Testis (tissue), 2 donors: ENCODE measurements around the gene CCDC74B.
"Not testable (repeated sequence)": the region's sequence is repeated elsewhere in the genome, so short reads cannot be mapped to it uniquely, and the experiment has no call there.

ENCODE experiments used
- CTCF ChIP-seq, 3 experiments: fragments of 450-650 bp in 2 of 3; fragments of 200-600 bp in 1 of 3; sonication (generic) in 1 of 3; IDR thresholded peaks; one replicate each; pipeline ENCODE4 v1.5.1; 2016 to 2019; ENCODE audit warnings: antibody characterized with exemption in 3 of 3, mild to moderate bottlenecking in 2 of 3, moderate library complexity in 1 of 3
- POLR2A ChIP-seq: fragments of 450-650 bp; IDR thresholded peaks from one replicate; pipeline ENCODE4 v1.6.1; 2017; ENCODE audit warnings: antibody characterized with exemption, mild to moderate bottlenecking, moderate library complexity

DNA sequence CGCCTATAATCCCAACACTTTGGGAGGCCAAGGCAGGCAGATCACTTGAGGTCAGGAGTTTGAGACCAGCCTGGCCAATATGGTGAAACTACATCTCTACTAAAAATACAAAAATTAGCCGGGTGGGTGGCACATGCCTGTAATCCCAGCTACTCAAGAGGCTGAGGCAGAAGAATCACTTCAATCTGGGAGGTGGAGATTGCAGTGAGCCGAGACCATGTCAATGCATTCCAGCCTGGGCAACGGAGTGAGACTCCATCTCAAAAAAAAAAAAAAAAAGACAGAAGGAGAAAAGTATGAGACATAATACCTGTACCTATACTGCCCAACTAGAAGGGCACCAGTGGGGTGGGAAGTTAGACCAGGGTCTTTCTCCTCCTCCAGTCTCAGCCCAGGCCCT is 14.5 kb upstream of the CCDC74B start:
- TF ChIP-seq POLR2A; CTCF (IDR thresholded peaks at IDR 0.05): not testable (repeated sequence)
